GM21576 (cell line): ENCODE measurements around the gene KLK12.

Experiments used
- ATAC-seq: cut with Tn5 transposase; IDR thresholded peaks from one replicate; pipeline ENCODE4 v1.9.1; 2021; ENCODE audit warnings: mild to moderate bottlenecking, moderate library complexity; ENCODE audit not compliant: unreplicated experiment

KLK12 gene, protein sequence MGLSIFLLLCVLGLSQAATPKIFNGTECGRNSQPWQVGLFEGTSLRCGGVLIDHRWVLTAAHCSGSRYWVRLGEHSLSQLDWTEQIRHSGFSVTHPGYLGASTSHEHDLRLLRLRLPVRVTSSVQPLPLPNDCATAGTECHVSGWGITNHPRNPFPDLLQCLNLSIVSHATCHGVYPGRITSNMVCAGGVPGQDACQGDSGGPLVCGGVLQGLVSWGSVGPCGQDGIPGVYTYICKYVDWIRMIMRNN

GRCh38 chr19:51034704-51035103 is at the start of gene KLK12:
TSS of gene KLK12 (minus strand) at chr19:51035002. CDS start at chr19:51034621, 381 bp downstream.
- ATAC-seq, result no peak

GRCh38 chr19:51084505-51084904 is 49.7 kb upstream of the KLK12 start:
- no peak for ATAC-seq

GRCh38 chr19:51083783-51084182 is 49.0 kb upstream of the KLK12 start:
- ATAC-seq, result no peak

DNA sequence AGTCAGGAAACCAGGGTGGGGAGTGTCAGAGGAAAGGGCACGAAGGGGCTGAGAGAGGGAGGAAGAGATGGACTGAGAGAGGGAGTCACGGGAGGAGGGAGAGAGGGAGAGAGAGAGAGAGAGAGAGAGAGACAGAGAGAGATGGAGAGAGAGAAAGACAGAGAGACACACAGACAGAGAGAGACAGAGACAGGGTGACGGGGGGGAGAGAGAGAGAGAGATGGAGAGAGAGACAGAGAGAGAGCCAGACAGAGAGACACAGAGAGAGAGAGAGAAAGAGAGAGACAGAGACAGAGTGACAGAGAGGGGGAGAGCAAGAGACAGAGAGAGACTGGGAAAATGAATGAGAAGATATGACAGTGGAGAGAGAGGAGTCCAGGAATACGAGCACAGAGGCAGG is 48.4 kb upstream of the KLK12 start:
- ATAC-seq, result no peak

DNA sequence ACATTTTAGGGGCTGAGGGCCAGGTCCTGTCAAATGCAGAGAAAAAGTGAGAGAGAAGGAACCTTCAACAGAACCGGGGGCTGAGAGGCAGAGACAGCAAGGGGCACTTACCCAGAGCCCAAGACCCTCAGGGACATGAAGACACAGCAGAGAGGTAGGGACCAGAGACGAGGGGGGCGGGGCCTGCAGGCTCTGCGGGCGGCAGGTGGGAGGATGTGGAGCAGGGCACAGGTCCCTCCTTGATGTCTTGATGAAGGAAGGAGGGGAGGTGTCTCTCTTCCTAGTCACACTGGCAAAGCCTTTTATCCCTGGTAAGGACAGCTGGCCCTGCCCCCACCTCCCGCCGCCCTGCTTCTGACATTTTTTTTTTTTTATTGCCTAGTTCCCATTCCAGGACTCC is 47.8 kb upstream of the KLK12 start, which contains the start of gene KLK14:
TSS of gene KLK14 (minus strand) at position 277 of the 400 bp plus-strand sequence. CDS start at position 4, 273 bp downstream.
- ATAC-seq, result no peak

GRCh38 chr19:51081476-51081875 is 46.7 kb upstream of the KLK12 start:
- no peak for ATAC-seq

GRCh38 chr19:51079481-51080110 is 44.8 kb upstream of the KLK12 start:
- no peak for ATAC-seq

GRCh38 chr19:51078731-51079130 is 43.9 kb upstream of the KLK12 start:
- ATAC-seq, result no peak

- no peak for ATAC-seq
These were observed 43.3 kb upstream of the KLK12 start for GRCh38 chr19:51078104-51078503.

GRCh38 chr19:51076631-51077213 is 41.9 kb upstream of the KLK12 start:
- ATAC-seq, result no peak

- no peak for ATAC-seq
These were observed 41.2 kb upstream of the KLK12 start for GRCh38 chr19:51075998-51076397.

DNA sequence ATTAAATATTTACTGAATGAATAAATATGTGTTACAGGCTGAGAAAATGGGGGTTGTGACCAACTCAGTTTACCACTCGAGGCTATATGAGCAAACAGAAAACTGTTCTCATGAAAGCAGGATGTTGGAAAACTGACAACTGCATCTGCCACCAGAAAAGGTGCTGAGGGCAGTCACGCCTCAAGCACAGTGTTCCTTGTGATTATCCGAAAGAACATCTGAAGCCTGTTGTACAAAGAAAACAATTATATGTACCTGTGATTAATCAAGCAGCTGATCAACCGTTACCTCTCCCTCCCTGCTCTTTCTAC is 36.2 kb upstream of the KLK12 start:
- no peak for ATAC-seq

DNA sequence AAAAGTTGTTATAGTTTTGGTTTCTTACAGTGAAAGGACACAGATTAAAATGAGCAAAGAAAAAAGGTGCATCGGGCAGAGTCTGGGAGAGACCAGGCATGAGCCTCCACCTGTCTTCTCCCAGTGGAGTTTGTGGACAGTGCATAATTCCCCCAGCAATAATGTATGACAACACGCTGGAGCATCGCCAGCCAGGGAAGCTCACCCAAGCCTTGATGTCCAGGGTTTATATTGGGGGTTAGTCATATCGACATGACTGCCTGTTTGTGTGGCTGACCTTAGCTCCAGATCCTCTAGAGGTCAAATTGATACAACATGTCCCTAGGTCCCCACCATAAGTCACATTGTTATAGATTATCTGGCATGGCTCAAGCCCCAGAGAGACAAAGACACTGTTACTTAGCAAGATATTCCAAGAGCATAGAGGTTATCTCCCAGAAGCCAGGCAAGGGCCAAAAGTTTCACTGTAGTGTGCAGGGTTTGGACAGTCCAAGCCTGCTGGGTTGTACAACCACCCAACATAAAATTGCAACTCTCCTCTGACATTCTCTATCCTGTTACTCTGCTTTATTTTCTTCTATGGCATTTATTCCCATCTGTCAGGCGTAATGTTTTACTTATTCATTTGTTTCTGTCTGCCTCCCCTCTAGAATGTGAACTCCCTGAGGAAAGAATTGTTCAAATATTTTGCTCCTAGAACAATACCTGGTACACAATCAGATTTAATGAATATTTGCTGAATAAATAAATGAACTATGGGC is 35.7 kb upstream of the KLK12 start:
- ATAC-seq, result no peak

- ATAC-seq, result no peak
These were observed 31.8 kb upstream of the KLK12 start for GRCh38 chr19:51066393-51067186.

- ATAC-seq, result no peak
These were observed 30.6 kb upstream of the KLK12 start for GRCh38 chr19:51065221-51065960.

DNA sequence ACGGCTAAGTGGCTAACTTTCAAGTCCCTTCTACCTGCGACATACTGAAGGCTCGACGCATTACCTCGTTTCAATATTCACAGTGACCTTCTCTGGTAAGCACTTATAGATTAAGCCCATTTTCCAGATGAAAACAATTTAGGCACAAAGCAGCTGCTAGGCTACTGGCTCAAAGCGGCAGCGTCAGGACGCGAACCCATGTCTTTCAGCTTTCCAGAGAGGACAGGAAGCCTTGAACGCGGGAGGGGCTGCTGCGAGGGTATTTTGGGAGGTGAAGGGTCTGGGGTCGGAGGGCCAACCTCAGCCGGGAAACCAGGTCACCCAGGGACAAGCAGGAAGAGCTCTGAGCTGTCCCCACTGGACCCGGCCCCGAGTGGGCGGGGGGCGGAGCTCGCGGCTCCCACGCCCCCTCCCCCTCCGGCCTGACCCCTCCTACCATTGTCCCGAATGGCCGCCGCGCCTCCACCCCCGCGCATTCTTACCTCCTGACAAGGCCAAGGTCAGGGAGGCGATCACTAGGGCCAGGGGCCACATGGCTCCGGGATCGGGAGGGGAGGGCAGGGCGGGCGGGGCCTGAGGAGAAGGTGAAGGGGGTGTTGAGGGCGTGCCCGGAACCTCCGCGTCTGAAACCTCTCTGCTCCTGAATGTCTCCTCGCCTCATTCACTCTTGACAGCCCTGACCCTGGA is 29.9 kb upstream of the KLK12 start, which contains the start of gene KLK13:
TSS of gene KLK13 (minus strand) at position 559 of the 687 bp plus-strand sequence. CDS start at position 534, 25 bp downstream.
- no peak for ATAC-seq

DNA sequence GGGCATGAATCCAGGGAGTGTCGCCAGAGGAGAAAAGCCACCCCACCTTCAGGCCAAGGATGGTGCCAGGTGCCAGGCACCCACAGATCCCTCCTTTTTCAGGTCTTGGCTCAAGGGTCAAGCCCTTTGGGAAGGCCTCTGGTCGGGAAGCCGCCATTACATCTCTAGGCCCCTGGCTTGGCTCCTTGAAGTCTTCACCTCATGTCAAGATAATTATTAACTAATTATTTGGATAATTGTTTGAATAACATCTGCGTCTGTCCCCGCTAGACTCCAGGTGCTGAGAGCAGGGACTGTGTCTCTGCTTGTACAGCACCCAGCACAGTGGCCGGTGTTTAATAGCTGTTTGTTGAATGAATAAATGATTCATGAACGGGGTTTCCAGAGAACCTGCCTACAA is 28.9 kb upstream of the KLK12 start:
- ATAC-seq, result no peak

- ATAC-seq, result no peak
These were observed 26.2 kb upstream of the KLK12 start for GRCh38 chr19:51060973-51061372.

DNA sequence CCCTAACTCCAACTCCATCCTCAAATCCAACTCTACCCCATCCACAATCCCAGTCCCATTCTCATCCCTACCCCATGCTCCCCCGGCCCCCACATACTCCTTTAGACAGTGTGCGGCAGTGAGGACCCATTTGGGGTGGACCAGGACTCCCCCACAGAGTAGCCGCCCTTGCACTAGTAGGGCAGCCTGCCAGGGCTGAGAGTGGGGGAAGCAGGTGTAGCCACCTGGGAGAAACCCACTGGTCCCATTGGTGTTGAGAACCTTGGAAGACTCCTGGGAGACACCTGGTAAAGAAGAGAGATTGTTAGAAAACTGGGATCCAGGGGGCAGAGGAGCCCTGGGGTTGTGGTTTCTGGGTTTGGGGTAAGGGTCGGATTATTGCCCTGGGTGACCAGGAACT is 25.5 kb upstream of the KLK12 start:
- no peak for ATAC-seq

DNA sequence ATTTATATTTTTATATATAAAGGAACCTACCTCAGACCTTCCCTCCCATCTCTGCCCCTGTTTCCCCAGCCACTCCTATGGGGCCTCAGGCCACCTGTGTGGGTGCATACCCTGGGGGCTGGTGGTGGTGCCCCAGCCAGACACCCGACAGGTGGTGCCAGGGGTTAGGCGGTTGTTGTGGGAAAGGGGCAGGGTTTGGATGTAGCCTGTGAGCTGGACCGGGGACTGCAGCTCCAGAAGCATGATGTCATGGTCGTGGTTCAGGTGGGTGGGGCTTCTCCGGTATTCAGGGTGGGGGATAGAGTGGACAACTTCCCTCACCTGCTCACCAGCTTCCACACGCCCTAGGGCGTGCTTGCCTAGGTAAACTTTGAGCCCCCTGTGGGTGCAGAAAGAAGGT is 24.9 kb upstream of the KLK12 start:
- no peak for ATAC-seq
